HEK293 (cell line): ENCODE measurements around the gene LRRN4.

Experiments used
- CTCF ChIA-PET: fragments of 350-600 bp; formaldehyde crosslinking; extraction: SDS; loops from one replicate; lab custom pipeline; 2021; ENCODE audit warnings: antibody characterized with exemption; lab: Yijun Ruan, JAX
- POLR2A ChIA-PET: fragments of 300-600 bp; formaldehyde crosslinking; extraction: SDS; loops from one replicate; lab custom pipeline; 2020; ENCODE audit warnings: antibody characterized with exemption, inconsistent platforms; lab: Yijun Ruan, JAX
- H3K27ac ChIP-seq: fragments of 200-500 bp; sonication (Bioruptor generic); 2 replicates; pipeline ENCODE4 v1.5.1; 2014; ENCODE audit warnings: low read depth, low read length, control low read depth, inconsistent platforms; ENCODE audit errors: extremely low read depth
- H3K36me3 ChIP-seq, 2 experiments: fragments of 200-500 bp in 1 of 2; sonication (Bioruptor generic) in 1 of 2; 1 replicate in 1 of 2; 2 replicates in 1 of 2; pipeline ENCODE4 v1.5.1; 2014 to 2017; ENCODE audit warnings: inconsistent platforms in 2 of 2, low read length in 2 of 2; ENCODE audit not compliant: control insufficient read depth in 2 of 2, insufficient read depth in 1 of 2
- H3K4me1 ChIP-seq: fragments of 200-500 bp; sonication (Bioruptor generic); 2 replicates; pipeline ENCODE4 v1.5.1; 2014; ENCODE audit warnings: mild to moderate bottlenecking, low read length, inconsistent platforms; ENCODE audit not compliant: control insufficient read depth, insufficient read depth
- H3K4me3 ChIP-seq: 2 replicates; pipeline ENCODE4 v1.5.1; 2011; ENCODE audit warnings: low read depth, mild to moderate bottlenecking, control low read depth, low read length, moderate library complexity
- H3K9me3 ChIP-seq: fragments of 200-500 bp; sonication (Bioruptor generic); 2 replicates; pipeline ENCODE4 v1.5.1; 2014; ENCODE audit warnings: low read depth, low read length, inconsistent platforms; ENCODE audit not compliant: control insufficient read depth, insufficient read depth
- GFI1B ChIP-seq: fragments of 450-650 bp; formaldehyde crosslinking; IDR thresholded peaks from 2 replicates; pipeline ENCODE4 v1.5.1; 2016; ENCODE audit warnings: missing biosample characterization, missing genetic modification characterization
- HOXC10 ChIP-seq: sonication (generic); formaldehyde crosslinking; IDR thresholded peaks from 2 replicates; pipeline ENCODE4 v1.8.1; 2023; ENCODE audit warnings: mild to moderate bottlenecking, missing genetic modification reagents
- KLF10 ChIP-seq: fragments of 450-650 bp; IDR thresholded peaks from 2 replicates; pipeline ENCODE4 v1.5.1; 2018; ENCODE audit warnings: missing biosample characterization, mild to moderate bottlenecking, missing genetic modification characterization
- SCRT1 ChIP-seq: fragments of 450-650 bp; formaldehyde crosslinking; IDR thresholded peaks from 2 replicates; pipeline ENCODE4 v1.5.1; 2016; ENCODE audit warnings: missing biosample characterization, missing genetic modification characterization, borderline replicate concordance
- WT1 ChIP-seq: fragments of 450-650 bp; formaldehyde crosslinking; IDR thresholded peaks from 2 replicates; pipeline ENCODE4 v1.5.1; 2016; ENCODE audit warnings: missing biosample characterization, missing genetic modification characterization
- ZBTB1 ChIP-seq: fragments of 450-650 bp; formaldehyde crosslinking; IDR thresholded peaks from 2 replicates; pipeline ENCODE4 v1.5.1; 2016; ENCODE audit warnings: missing biosample characterization, missing genetic modification characterization
- ZBTB21 ChIP-seq: fragments of 450-650 bp; formaldehyde crosslinking; IDR thresholded peaks from 2 replicates; pipeline ENCODE4 v1.5.1; 2017; ENCODE audit warnings: missing biosample characterization, missing genetic modification characterization
- ZNF132 ChIP-seq: fragments of 450-650 bp; formaldehyde crosslinking; IDR thresholded peaks from 2 replicates; pipeline ENCODE4 v1.5.1; 2017; ENCODE audit warnings: missing biosample characterization, missing genetic modification characterization, borderline replicate concordance
- ZNF157 ChIP-seq: fragments of 450-650 bp; formaldehyde crosslinking; IDR thresholded peaks from 2 replicates; pipeline ENCODE4 v1.5.1; 2016; ENCODE audit warnings: missing biosample characterization, missing genetic modification characterization
- ZNF175 ChIP-seq: fragments of 450-650 bp; formaldehyde crosslinking; IDR thresholded peaks from 2 replicates; pipeline ENCODE4 v1.5.1; 2016; ENCODE audit warnings: missing biosample characterization, missing genetic modification characterization
- ZNF202 ChIP-seq: fragments of 450-650 bp; formaldehyde crosslinking; IDR thresholded peaks from 2 replicates; pipeline ENCODE4 v1.5.1; 2016; ENCODE audit warnings: missing biosample characterization, missing genetic modification characterization, borderline replicate concordance
- ZNF311 ChIP-seq: fragments of 450-650 bp; formaldehyde crosslinking; IDR thresholded peaks from 2 replicates; pipeline ENCODE4 v1.5.1; 2017; ENCODE audit warnings: missing biosample characterization, missing genetic modification characterization, borderline replicate concordance
- ZNF350 ChIP-seq: fragments of 450-650 bp; formaldehyde crosslinking; IDR thresholded peaks from 2 replicates; pipeline ENCODE4 v1.5.0; 2017; ENCODE audit warnings: missing biosample characterization, mild to moderate bottlenecking, missing genetic modification characterization
- ZNF404 ChIP-seq: fragments of 450-650 bp; formaldehyde crosslinking; IDR thresholded peaks from 2 replicates; pipeline ENCODE4 v1.5.1; 2017; ENCODE audit warnings: missing biosample characterization, missing genetic modification characterization
- ZNF529 ChIP-seq: fragments of 450-650 bp; formaldehyde crosslinking; IDR thresholded peaks from 2 replicates; pipeline ENCODE4 v1.5.1; 2017; ENCODE audit warnings: missing genetic modification characterization, missing biosample characterization; ENCODE audit not compliant: insufficient replicate concordance
- ZNF548 ChIP-seq: fragments of 450-650 bp; formaldehyde crosslinking; IDR thresholded peaks from 2 replicates; pipeline ENCODE4 v1.5.1; 2016; ENCODE audit warnings: missing biosample characterization, missing genetic modification characterization
- ZNF555 ChIP-seq: fragments of 450-650 bp; formaldehyde crosslinking; conservative IDR thresholded peaks from 2 replicates; pipeline ENCODE4 v1.5.1; 2017; ENCODE audit warnings: missing biosample characterization, mild to moderate bottlenecking, missing genetic modification characterization, inconsistent platforms
- ZNF791 ChIP-seq: fragments of 450-650 bp; formaldehyde crosslinking; IDR thresholded peaks from 2 replicates; pipeline ENCODE4 v1.5.1; 2016; ENCODE audit warnings: missing biosample characterization, missing genetic modification characterization
- ZSCAN16 ChIP-seq: fragments of 450-650 bp; formaldehyde crosslinking; IDR thresholded peaks from 2 replicates; pipeline ENCODE4 v1.5.1; 2016; ENCODE audit warnings: missing biosample characterization, missing genetic modification characterization
- ZSCAN23 ChIP-seq: fragments of 450-650 bp; formaldehyde crosslinking; IDR thresholded peaks from 2 replicates; pipeline ENCODE4 v1.5.1; 2016; ENCODE audit warnings: missing biosample characterization, missing genetic modification characterization
- ZXDB ChIP-seq: fragments of 450-650 bp; formaldehyde crosslinking; IDR thresholded peaks from 2 replicates; pipeline ENCODE4 v1.5.1; 2016; ENCODE audit warnings: missing biosample characterization, missing genetic modification characterization
- TF ChIP-seq, protein P1 (sequence below): fragments of 450-650 bp; formaldehyde crosslinking; optimal IDR thresholded peaks from 2 replicates; pipeline ENCODE3; 2016; ENCODE audit warnings: missing biosample characterization, mild to moderate bottlenecking, missing genetic modification characterization
- TF ChIP-seq, protein P2 (sequence below): fragments of 450-650 bp; formaldehyde crosslinking; IDR thresholded peaks from 2 replicates; pipeline ENCODE4 v1.5.1; 2016; ENCODE audit warnings: missing biosample characterization, missing genetic modification characterization
- TF ChIP-seq, protein P3 (sequence below): fragments of 450-650 bp; formaldehyde crosslinking; IDR thresholded peaks from 2 replicates; pipeline ENCODE4 v1.5.1; 2017; ENCODE audit warnings: missing biosample characterization, mild to moderate bottlenecking, missing genetic modification characterization, moderate library complexity
- TF ChIP-seq, protein P4 (sequence below): fragments of 450-650 bp; formaldehyde crosslinking; IDR thresholded peaks from 2 replicates; pipeline ENCODE4 v1.5.1; 2016; ENCODE audit warnings: missing biosample characterization, missing genetic modification characterization

The LRRN4 gene

DNA sequence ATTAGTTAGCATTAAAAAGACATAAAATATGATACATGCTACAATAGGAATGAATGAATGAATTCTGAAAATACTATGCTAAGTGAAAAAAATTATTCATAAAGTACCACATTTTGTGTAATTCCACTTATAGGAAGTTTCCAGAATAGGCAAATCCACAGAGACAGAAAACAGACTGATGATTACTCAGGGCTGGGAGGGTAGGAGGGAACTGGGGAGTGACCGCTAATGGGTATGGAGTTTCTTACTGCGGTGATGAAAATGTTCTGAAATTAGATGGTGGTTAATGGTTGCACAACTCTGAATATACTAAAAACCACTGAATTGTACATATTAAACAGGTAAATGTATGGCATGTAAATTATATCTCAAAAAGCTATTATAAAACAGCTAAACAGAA, 46.4 kb upstream of the LRRN4 start:
- TF ChIP-seq ZNF157 (tag by site-specific recombination) (no peak), ZBTB1 (tag by site-specific recombination) (no peak), ZNF202 (no peak), ZNF548 (tag by site-specific recombination) (no peak), GFI1B (no peak), ZNF529 (tag by site-specific recombination) (no peak), ZNF175 (tag by site-specific recombination) (no peak), ZNF132 (no peak), WT1 (tag by site-specific recombination) (no peak), ZNF350 (tag by site-specific recombination) (no peak)
- TF ChIP-seq, protein P1, sequence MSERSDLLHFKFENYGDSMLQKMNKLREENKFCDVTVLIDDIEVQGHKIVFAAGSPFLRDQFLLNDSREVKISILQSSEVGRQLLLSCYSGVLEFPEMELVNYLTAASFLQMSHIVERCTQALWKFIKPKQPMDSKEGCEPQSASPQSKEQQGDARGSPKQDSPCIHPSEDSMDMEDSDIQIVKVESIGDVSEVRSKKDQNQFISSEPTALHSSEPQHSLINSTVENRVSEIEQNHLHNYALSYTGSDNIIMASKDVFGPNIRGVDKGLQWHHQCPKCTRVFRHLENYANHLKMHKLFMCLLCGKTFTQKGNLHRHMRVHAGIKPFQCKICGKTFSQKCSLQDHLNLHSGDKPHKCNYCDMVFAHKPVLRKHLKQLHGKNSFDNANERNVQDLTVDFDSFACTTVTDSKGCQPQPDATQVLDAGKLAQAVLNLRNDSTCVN = no peak
- TF ChIP-seq, protein P2, sequence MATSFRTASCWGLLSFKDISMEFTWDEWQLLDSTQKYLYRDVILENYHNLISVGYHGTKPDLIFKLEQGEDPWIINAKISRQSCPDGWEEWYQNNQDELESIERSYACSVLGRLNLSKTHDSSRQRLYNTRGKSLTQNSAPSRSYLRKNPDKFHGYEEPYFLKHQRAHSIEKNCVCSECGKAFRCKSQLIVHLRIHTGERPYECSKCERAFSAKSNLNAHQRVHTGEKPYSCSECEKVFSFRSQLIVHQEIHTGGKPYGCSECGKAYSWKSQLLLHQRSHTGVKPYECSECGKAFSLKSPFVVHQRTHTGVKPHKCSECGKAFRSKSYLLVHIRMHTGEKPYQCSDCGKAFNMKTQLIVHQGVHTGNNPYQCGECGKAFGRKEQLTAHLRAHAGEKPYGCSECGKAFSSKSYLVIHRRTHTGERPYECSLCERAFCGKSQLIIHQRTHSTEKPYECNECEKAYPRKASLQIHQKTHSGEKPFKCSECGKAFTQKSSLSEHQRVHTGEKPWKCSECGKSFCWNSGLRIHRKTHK (tag by site-specific recombination) = no peak
- TF ChIP-seq, protein P3, sequence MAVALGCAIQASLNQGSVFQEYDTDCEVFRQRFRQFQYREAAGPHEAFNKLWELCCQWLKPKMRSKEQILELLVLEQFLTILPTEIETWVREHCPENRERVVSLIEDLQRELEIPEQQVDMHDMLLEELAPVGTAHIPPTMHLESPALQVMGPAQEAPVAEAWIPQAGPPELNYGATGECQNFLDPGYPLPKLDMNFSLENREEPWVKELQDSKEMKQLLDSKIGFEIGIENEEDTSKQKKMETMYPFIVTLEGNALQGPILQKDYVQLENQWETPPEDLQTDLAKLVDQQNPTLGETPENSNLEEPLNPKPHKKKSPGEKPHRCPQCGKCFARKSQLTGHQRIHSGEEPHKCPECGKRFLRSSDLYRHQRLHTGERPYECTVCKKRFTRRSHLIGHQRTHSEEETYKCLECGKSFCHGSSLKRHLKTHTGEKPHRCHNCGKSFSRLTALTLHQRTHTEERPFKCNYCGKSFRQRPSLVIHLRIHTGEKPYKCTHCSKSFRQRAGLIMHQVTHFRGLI (tag by site-specific recombination) = no peak
- H3K27ac ChIP-seq = no peak overlapping the region
- no peaks in the 10 kb centered on the region for H3K4me1 ChIP-seq
- ChIA-PET POLR2A (no interaction called here), CTCF (interaction anchor here (0.7 kb wide), 1 partner anchor 98 kb away, joined by 3 read pairs; no protein-coding TSS in a partner anchor)
- no peaks in the 10 kb centered on the region for H3K9me3 ChIP-seq
- H3K36me3 ChIP-seq = no peaks in the 10 kb centered on the region
- H3K4me3 ChIP-seq = no peak overlapping the region

DNA sequence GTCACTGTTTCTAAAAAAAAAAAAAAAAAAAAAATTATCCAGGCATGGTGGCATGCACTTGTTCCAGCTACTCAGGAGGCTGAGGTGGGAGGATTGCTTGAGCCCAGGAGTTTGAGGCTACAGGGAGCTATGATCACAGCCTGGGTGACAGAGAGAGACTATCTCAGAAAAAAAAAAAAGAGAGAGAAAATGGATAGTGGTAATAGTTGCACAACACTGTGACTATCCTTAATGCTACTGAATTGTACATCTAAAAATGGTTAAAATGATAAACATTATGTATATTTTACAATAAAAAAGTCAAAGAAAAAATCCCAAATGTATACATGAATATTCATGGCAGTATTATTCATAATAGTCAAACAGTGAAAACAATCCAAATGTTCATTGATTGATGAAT, 46.0 kb upstream of the LRRN4 start:
- no peaks in the 10 kb centered on the region for H3K36me3 ChIP-seq

More for the DNA sequence above, 46.0 kb upstream of the LRRN4 start:
- TF ChIP-seq ZNF404 (tag by site-specific recombination) = no peak
- no peak for TF ChIP-seq ZNF529 (tag by site-specific recombination)
- no peak for TF ChIP-seq ZSCAN16 (tag by site-specific recombination)
- no peak for TF ChIP-seq ZNF555 (tag by site-specific recombination)
- no peak for TF ChIP-seq ZXDB
- no peak for TF ChIP-seq ZNF791 (tag by site-specific recombination)
- no peak for TF ChIP-seq ZNF311 (tag by site-specific recombination)
- TF ChIP-seq ZNF132 = no peak
- no peak for TF ChIP-seq HOXC10 (CRISPR knock-in tag)
- no peak for TF ChIP-seq ZSCAN23
- TF ChIP-seq, protein P4, sequence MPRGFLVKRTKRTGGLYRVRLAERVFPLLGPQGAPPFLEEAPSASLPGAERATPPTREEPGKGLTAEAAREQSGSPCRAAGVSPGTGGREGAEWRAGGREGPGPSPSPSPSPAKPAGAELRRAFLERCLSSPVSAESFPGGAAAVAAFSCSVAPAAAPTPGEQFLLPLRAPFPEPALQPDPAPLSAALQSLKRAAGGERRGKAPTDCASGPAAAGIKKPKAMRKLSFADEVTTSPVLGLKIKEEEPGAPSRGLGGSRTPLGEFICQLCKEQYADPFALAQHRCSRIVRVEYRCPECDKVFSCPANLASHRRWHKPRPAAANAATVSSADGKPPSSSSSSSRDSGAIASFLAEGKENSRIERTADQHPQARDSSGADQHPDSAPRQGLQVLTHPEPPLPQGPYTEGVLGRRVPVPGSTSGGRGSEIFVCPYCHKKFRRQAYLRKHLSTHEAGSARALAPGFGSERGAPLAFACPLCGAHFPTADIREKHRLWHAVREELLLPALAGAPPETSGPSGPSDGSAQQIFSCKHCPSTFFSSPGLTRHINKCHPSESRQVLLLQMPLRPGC (tag by site-specific recombination) = no peak
- no peak for TF ChIP-seq KLF10 (tag by site-specific recombination)
- no peak for TF ChIP-seq ZBTB21 (tag by site-specific recombination)
- TF ChIP-seq SCRT1 = no peak
- TF ChIP-seq, all 188 proteins: peak for 0
- no peaks in the 10 kb centered on the region for H3K4me1 ChIP-seq
- ChIA-PET CTCF (no interaction called here), POLR2A (no interaction called here)
- H3K4me3 ChIP-seq = no peak overlapping the region
- no peak overlapping the region for H3K27ac ChIP-seq
- H3K9me3 ChIP-seq = no peaks in the 10 kb centered on the region
